Activated CD8-positive, alpha-beta memory T cell treated with anti-CD3 and anti-CD28 coated beads for 4 hours (primary cell): Measurements from ENCODE around the gene XRCC4.

ENCODE experiments used
- DNase-seq, 2 donors: peaks; one replicate each; pipeline ENCODE4 v3.0.0-alpha.2; 2020; ENCODE audit warnings: low read depth in 2 of 2

The XRCC4 gene

DNA sequence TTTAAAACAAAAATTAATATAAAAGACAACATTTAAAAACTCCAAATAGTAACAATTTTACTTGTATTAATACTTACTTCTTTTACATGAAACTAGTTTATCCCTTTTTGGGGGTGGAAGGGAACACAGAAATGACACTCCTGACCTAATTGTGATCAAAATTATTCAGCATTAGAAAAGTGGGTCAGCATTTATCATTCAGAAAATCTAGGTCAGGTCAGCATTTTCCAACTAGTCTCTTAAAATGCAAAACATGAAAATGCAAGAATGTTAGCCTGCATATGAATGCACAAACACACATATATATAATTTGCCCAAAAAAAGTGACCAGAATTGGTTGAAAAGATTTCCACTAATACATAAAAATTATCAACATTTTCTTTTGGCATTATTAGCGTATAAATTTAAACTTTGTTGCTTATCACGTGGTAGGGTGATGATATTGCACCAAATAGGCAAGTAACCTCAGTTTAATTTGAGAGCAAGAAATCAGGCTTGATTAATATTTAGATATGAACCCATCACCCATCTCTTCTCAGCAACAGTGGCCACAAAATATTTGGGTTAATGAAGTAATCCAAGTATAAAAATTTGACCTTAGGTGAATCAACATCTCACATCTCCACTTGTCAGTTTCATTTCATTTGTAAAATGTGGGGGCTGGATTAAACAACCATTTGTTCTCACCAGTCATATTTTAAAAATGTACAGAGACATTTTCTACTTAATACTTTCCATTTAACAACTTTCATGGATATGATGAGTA is 5.9 kb upstream of the XRCC4 start:
- no peak for DNase-seq

DNA sequence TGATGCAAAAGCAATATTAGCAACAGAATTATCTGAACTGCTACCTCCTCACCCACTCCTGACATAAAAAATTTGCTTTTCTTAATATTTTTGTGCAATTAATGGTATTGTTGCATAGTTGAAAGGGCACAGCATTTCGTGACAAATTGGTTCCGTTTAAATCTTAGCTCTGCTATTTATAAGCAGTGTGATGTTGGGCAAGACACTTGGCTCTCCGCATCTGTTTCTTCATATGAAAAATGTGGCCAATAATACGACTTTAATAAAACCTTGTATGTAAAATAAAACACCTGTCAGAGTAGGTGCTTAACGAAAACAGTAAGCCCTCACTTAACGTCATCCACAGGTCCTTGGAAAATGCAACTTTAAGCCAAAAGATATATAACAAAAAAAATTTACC is 4.4 kb upstream of the XRCC4 start:
- DNase-seq: no peak

DNA sequence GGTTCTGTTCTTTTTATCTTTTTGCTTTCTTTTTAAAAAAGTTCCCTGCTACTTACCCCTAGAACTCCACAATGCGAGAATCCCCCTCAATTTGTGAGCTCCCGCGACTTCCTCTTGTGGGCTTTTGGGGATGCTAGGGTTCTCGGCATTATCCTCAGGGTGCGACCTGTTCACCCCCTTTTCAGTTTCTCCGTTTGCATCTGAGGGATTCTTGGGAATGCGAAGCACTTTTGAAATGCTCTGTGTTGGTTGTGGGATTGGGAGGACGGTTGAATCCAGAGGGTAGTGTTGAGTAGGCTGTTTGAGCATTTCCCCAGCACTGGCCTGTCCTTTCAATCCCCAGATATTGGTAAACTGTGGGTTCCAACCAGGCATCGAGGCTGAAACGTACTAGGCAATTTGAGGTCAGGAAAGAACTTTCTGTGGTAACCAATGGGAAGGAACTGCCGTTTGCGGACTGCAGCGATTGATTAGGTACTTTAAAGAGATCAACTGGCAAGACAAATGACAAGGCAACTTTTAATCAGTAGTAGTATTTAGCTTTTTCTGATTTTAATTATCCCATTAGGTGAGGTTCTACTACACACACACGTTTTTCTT is 415 bp downstream of the XRCC4 start:
- DNase-seq: no peak

- no peak for DNase-seq
These were observed 5.4 kb downstream of the XRCC4 start for GRCh38 chr5:83082750-83083149.

- no peak for DNase-seq
These were observed 7.0 kb downstream of the XRCC4 start for GRCh38 chr5:83084336-83084735.

DNA sequence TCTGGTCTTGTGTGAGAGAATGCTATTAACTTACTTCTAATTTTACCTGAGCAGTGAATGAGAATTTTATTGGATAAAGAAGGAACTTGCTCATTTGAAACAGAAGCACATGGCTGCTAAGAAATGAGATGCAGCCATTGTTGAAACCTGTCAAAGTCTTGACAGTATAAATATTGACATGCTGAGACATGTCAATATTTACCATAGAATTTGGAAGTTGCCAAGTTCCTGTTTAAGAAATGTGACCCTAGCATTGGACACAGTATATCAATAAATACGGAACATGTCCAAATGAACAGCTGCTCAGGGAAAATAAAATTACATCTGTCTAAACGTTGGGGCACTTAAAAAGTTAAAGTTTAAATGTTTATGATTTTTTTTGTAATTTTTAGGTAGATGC is 7.8 kb downstream of the XRCC4 start:
- no peak for DNase-seq

DNA sequence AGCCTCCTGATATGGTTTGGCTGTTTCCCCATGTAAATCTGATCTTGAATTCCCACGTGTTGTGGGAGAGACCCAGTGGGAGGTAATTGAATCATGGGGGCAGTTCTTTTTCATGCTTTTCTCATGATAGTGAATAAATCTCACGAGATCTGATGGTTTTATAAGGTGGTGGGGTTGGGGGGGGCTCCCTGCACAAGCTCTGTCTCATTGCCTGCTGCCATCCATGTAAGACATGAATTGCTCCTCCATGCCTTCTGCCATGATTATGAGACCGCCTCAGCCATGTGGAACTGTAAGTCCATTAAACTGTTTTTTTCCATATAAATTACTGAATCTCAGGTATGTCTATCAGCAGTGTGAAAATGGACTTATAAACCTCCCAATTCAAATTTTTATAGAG is 12.8 kb downstream of the XRCC4 start:
- DNase-seq: no peak

GRCh38 chr5:83092619-83093018 is 15.3 kb downstream of the XRCC4 start:
- DNase-seq: no peak

DNA sequence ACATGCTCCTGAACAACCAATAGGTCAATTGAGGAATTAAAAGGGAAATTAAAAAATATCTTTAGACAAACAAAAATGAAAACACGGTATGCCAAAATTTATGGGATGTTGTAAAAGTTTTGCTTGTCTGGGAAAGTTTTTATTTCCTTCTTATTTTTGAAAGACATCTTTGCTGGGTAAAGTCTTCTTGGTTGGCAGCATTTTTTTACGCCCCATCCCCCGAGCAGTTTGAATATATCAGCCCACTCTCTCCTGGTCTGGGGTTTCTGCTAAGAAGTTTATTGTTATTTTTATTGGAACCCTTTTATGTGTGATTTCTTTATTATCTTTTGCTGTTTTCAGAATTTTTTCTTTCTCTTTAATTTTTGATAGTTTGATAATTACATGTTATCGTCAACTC is 16.3 kb downstream of the XRCC4 start:
- DNase-seq: no peak

GRCh38 chr5:83095163-83095956 is 18.0 kb downstream of the XRCC4 start:
- DNase-seq: no peak

GRCh38 chr5:83095957-83096539 is 18.7 kb downstream of the XRCC4 start:
- no peak for DNase-seq

DNA sequence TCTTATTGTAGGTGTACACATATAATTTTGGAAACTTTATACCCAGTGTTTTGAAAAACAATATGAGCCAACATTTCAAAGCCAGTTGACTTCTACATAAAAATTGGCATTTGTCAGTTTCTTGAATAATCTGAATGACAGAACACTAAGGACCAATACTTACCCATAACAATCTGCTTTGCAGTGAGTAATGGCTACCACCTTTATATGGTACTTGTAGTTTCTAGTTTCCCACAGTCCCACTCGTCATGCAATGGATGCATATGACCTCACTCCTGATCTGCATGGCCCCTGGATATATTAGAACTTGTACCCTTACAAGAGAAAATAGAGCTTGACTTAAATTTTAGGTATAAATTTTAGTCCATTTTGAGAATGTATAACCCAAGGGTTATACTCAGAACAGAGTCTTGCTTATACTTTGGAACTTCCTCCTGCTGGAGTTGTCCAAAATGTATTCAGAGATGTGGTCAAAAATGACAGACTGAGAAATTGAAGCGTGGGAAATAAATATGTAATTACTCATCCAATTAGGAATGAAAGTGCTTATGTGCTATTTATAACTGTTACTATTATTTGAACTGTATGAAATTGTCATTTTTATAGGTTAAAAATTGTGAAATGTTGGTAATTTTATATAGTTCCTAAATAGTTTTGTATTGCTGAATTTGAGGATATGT is 19.5 kb downstream of the XRCC4 start:
- no peak for DNase-seq

DNA sequence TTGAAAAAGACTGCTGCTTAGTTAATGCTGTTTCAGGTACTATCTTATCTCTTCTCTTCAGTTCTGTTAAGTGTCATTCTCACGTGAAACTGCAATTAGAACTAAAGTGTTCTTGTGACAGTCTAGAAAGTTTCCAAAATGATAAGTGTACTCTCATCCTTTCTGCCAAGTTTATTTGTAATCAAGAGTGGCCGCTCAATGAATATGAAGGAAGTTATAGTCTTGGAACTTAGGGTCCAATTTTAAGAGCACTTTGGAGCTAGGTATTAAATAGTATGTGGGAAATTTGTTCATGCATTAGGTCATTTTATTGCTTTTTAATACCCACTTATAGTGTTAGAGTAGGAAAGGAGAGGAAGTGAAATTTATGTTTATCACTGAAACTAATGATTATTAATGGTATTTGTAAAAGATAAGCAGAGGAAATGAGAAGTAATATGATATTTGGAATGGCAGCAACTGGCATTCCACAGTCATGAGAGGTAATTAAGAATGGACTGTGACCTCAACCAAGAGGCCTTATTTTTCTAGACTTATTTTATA is 20.4 kb downstream of the XRCC4 start:
- no peak for DNase-seq

GRCh38 chr5:83099001-83099400 is 21.7 kb downstream of the XRCC4 start:
- DNase-seq: no peak

DNA sequence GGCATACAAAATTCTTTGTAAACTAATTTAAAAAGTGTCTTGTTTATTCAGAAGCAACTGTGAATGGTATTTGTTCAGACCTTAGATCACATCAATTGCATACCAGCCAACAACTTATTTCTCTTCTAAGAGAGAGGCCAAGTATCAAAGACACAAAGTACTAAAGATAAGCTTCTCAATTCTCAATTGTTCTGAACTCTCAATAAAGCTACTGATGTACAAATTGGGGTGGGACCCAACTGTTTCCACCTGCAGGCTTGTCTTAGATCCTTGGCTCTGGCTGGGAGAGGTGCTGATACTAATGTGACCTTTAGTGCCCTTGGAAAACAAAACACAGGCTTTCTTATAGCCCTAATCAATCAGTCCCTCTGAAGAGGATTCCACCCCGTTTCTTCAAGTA is 22.1 kb downstream of the XRCC4 start:
- DNase-seq: no peak

DNA sequence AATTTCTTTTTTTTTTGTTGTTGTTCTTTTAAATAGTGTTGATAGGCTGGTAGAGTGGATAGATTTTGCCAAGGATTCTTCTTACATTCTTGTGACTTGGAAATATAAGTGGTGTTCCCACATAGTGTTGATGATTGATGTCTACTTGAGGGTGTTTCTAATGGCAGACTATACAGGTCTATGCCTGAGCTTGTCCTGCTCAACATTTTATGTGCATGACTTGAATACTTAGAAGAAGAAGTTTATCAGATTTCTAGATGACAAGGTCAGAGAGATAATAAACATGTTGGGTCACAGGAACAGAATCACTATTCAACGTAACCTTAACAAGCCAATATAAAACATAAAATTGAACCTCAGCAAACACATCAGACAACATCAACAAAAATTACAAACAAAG is 24.2 kb downstream of the XRCC4 start:
- no peak for DNase-seq

- no peak for DNase-seq
These were observed 25.1 kb downstream of the XRCC4 start for GRCh38 chr5:83102364-83102980.

- DNase-seq: no peak
These were observed 26.7 kb downstream of the XRCC4 start for GRCh38 chr5:83104021-83104420.

DNA sequence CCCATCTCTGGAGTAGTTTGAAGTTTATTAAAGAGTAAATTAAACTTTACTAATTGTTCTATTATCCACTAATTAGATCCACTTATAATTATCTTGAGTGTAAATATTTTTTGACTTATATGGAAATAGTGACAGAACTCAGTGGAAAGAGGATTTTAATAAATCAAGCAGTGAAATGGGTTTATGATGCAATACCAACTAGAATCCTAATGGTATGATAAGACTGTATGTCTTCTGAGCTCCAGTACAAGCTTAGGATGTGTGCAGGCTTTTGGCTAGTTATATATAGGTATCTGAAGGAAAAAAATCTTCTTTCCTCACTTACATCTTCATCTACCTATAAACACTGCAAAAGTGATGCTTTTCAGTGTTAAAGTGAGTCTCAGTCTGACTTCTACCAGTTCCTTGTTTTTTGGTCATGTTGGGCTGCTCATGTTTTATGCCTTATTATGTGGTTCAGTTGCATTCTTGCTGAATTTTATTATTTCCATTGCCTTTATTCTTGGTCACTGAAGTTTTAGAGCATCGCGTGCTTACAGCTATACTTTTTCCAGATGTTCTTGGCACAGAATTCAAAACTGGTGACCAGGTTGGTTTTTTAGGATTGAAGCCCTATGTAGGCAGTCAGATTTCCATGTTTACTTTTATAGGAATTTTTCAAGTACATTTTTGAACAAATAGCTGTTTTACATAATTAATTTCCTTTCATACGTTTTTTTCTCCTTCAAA is 30.5 kb downstream of the XRCC4 start:
- no peak for DNase-seq

DNA sequence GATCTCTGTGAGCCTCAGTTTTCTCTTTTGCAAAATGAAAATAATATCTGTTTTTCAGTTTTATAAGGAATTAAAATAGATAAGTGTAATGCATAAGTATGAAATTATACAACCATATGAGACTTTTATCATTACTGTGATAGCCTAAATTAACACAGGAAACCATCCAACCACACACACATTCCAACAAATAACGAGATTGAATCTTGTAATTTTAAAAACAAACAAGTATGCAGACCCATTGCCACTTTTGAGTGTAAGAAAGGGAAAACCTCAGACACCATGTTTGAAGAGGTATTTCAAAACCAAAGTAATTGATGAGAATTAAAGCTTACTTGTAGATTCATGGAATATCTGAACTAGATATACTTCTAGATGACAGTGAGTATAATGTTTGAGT is 32.0 kb downstream of the XRCC4 start:
- no peak for DNase-seq

DNA sequence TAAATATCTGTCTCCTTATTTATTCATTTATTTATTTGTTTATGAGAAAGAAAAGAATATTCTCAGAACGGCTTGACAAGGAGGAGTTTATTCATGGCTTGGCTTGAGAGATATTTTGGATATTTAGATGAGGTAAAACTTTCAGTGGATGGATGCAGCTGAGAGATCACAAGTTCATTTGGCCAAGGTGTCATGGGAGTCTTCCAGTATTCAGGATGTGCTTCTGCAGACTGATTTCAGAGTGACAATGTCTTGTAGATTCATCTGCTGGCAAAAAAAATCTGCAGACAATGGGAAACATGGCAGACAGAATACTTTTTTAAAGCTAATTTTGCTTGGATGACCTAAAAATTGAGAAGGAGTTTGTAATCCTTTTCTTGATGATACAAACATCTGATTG is 38.5 kb downstream of the XRCC4 start:
- DNase-seq: no peak
